GM18907 (cell line): Measurements from ENCODE around the gene AP1G2.

Experiments
- ATAC-seq: cut with Tn5 transposase; IDR thresholded peaks from one replicate; pipeline ENCODE4 v1.9.1; 2021; ENCODE audit warnings: mild to moderate bottlenecking, moderate library complexity; ENCODE audit not compliant: unreplicated experiment

Gene AP1G2

DNA sequence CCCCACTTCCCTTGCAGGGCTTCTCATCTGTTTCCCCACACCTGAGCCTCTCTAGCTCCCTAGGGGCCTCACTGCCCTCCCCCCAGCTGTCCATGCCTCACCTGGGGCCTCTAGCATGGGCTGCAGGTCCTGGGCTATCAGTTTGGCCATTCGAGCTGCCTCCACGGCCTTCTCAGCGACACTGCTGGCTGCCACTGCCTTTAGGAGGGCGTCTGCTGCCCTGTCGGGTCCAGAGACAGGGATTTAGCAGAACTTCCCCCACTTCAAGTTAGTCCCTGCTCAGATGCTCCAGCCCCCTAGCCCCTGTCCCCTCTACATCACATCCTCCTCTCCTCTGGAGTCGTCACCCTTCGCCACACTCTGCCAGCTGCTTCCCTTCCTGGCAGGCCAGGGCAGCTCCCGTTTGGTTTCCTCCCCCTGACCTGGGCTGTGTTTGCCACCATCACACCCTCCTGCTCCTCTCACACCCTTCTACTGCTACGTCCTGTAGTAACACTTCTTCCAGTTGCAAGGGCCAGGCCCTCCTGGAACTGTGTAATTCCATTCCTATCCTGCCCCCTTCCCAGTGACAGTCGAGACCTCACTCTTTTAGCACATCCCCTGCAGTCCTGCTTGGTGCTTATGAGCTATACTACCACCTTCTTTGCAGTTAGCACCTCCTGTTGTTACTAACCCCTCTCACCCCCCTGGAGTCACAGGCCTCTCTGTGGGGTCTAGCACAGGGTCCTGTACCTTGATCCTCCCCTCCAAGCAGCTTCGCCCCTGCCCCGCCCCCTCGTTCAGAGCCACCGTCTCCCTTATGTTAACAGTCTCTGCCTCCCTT lies 4.3 kb upstream of the AP1G2 start:
- ATAC-seq: no peak

- ATAC-seq: no peak
These were observed 3.4 kb upstream of the AP1G2 start for GRCh38 chr14:23570806-23571483.

- ATAC-seq: no peak
These were observed 2.0 kb upstream of the AP1G2 start for GRCh38 chr14:23569443-23570151.

DNA sequence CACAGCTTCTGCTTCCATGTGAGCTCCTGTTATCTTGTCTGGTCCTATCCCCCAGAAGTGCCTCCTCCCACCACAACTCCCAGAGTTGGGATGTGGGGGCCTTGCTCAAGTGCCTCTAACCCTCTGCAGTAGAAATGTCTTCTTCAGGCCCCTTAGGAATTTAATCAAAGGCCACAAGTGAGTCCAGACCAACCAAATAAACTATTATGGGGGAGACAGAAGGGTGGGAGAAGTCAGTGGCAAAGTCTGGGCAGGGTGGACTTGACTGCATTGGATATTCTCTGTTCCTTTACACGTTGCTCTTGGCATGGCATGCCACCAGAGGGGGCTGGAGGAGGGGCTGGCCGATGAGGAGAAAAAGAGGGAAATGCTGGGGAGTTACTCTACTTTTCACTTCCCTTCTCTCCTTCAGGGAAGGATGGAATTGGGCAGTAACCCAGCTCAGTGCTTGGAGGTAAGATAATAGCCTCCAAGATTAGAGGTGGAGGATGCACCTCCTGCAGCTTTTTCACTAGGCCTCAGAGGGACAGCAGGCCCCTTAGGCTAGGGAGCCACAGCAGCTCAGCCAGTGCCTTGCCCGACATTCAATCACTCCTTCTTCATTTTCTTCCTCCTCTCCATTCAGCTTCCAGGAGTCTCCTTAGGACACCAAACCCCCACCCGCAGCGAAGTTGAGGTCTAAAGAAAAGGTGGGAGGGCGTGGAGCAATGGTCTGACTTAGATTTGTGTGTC lies 1.2 kb upstream of the AP1G2 start:
- no peak for ATAC-seq

DNA sequence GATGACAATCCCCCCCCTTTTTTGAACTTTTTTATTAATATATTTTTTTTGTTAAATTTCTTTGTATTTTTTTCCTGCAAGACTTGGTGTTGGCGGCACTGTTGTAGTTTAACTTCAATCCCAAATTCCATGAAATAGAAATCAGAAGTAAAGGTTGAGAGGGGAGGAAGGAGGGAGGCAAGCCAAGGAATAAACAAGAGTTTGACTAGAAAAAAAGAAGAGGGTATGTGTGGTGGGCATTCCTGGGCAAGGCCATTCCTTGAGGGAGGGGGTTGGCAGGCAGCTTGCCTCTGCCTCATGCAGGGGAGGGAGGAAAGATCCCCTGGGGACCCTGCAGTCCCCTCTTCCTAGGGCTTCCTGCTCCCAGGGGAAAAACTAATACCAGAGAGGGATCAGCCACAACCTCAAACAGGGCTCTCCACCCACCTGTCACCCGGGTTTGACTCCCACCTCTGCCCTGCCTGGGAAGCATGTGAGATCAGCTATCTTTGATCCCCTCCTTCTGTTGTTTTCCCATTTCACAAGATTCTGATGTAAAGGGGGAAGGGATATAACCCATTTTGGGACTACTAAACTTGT lies 519 bp upstream of the AP1G2 start:
- no peak for ATAC-seq

DNA sequence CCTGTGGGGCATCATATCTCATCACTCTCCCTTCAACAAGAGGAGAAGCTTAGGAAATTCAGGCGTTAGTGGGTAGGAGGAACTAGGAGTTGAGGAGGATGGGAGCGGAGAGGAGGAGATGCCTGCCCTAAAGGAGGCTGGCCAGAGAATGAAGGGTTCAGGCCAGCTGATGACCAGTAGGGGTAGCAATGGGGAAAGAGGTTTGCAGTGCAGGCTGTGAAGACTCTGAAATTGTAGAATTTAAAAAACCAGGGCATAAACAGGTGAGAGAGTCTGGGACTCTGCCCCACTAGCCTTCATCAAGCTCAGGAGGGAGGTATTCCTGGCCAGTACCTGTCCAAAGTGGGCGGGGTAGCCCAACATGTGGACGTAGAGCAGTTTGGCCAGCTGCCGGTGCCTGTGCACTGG lies 809 bp downstream of the AP1G2 start:
- ATAC-seq: no peak

DNA sequence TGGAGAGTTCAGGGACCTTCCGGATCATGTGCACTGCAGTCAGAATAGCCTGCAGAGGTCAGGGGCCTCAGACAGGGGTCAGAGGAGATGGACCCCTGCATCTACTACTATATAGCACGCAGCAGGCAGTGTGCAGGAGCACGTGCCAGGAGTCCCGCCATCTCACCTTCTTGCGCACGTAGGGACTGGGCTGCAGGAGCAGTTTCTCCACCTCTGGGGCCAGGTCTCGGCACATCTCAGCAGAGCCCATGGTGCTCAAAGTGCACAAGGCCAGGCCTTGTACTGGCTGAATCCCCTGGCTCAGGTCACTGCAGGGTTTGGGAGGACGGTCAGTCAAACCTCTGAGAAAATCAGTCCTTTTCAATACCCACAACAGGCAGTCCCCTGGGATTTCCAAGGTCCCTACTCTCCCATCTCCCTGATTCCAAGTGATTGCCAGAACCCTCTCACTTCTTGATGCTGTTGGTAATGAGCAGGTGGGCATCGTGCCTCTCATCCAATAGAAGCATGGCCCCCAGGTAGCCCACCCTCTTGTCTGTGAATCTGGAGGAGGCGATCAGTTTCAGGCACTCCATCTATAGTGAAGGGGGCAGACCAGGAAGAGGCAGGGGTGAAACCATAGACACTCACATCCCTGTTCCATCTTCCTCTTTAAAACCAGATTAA lies 1.3 kb downstream of the AP1G2 start:
- no peak for ATAC-seq

GRCh38 chr14:23565626-23566025 lies 2.0 kb downstream of the AP1G2 start:
- ATAC-seq: no peak

DNA sequence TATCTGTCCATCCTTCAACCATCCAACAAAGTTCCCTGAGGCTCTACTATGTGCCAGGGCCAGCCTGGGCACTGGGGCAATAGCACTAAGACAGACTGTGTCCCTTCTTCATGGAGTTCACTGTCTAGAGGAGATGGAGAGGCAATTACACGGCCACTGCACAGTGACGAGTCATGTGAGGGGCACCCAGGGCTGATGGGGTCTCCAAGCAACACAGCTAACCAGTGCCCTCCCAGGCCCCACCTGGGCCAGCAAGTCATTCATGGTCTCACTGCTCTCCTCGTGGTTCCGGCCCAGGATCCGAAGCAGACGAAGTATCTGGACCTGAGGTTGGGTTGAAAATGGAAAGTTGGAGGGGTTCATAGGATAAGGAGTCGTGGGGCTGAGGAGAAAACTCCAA lies 2.7 kb downstream of the AP1G2 start:
- no peak for ATAC-seq

GRCh38 chr14:23564181-23564812 lies 3.3 kb downstream of the AP1G2 start:
- no peak for ATAC-seq

- no peak for ATAC-seq
These were observed 4.0 kb downstream of the AP1G2 start for GRCh38 chr14:23563473-23564180.

- ATAC-seq: no peak
These were observed 4.6 kb downstream of the AP1G2 start for GRCh38 chr14:23562822-23563472.

- no peak for ATAC-seq
These were observed 5.4 kb downstream of the AP1G2 start for GRCh38 chr14:23561873-23562821.

- no peak for ATAC-seq
These were observed 6.3 kb downstream of the AP1G2 start for GRCh38 chr14:23561259-23561658.

DNA sequence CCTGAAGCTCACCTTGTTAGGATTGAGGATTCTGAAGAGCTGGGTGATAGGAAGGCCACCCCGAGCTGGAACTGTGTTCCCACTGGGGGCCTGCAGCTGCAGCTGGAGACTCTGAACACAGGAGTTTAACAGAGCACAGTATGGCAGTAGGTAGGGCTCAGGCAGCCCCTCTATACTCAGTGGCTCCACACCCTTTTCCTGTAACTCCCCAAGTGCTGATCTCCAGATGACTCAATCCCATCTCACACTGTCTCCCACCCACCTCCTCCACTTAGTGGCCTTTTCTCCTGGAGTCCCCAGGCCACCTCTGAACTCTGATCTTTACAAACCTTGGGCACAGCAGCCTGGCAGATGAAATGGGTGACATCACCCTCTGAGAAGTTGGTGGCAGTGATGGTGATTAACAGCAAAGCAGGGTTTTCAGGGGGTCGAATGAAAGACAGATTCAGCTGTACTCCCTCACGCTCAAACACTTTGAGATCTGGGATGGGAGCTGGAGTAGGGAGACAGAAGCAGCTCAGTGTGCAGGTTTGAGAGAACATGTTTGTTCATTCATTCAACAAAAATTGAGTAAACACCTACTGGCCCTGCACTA lies 7.6 kb downstream of the AP1G2 start:
- no peak for ATAC-seq

DNA sequence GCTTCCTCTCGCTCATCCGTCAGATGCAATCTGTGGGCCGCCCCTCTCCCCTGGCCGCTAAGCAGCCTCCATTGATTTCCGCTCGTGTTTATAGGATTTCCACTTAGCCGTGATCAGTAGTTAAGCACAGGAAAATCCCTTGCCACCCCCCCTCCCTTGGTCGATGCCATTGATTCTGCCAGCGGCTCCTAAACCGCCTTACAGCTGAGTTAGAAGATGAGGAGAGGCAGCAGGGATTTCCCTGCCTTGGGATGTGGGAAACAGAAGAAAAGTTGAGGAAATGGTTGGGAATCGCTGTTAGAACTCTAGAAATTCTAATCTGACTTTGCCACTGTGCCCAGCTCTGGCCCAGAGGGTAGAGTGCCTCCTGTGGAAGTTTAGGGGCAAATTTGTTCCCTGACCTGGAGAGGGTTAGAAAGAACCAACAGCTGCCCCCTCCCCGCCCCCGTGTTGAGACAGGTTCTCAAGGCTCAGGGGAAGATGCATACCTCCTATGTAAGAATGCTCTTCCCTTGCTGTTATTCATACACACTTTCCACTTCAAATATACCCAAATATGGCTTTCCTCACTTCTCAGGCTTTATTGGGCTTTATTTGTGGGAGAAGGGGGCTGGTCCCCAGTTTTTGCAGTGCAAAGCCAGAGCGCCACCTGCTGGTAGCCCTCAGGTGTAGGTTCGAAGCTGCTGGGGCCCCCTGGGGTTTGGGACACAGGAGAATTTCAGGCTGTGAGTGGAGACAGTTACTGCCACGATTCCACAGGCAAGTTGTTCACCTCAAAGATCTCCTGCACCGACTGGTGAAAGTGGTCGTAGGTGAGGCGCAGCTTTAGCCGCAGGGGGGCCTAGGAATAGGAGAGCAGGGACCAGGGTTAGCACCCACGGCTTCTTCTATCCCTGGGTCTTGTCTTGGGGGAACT lies 8.3 kb downstream of the AP1G2 start:
- ATAC-seq: no peak
